GM10847 (cell line): ENCODE measurements around the gene TMBIM6.

Experiments
- POLR2A ChIP-seq: IDR thresholded peaks from 2 replicates; pipeline ENCODE4 v1.6.1; 2011; ENCODE audit not compliant: insufficient read length; ENCODE audit errors: extremely low read depth

The TMBIM6 gene

DNA sequence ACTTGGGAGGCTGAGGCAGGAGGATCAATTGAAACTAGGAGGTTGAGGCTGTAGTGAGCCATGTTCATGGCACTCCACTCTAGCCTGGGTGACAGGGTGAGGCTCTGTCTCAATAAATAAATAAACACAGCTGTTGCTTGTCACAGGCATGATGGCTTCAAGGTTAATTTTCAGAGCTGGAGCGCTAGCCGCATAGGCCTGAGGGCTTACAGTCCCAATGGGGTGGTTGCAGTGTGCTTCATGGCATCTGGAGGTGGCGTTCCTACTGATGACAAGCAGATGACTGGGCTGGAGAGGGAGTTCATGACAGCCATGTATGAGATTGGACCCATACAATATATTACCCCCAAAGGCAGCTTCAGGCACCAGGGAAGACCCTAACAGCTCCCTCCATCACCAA lies 32.5 kb upstream of the TMBIM6 start:
- no peak for TF ChIP-seq POLR2A

DNA sequence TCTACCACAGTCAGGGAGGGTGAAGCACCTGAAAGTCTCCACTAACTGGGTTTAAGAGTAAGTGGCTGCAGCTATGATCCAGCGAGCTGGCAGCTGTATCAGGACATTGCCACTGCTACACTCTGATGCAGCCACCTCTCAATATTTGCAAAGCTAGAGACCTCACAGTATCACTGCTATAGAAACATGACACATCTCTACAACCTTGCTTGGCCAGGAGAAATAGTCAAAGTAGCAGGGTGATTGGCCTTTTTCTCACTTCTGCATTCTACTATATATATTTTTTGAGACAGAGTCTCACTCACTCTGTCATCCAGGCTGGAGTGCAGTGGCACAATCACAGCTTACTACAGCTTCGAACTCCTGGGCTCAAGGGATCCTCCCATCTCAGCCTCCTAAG lies 24.8 kb upstream of the TMBIM6 start:
- TF ChIP-seq POLR2A = no peak

DNA sequence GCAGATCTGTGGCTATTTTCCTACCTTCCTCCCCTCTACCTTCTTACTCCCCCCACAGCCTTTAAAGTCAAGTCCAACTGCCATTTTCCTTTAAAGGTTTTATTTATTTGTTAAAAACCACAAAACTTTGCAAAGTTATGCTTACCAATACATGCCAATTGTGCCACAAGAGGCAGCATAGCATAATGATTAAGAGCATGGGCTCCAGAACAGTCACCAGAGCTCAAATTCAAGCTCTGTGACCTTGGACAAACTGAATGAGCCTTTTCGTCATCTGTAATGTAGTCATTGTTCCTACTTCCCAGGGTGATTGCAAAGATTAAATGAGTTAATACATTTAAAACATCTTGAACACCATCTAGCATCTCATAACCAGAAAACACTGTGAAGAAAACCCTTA lies 21.1 kb upstream of the TMBIM6 start:
- TF ChIP-seq POLR2A = no peak

DNA sequence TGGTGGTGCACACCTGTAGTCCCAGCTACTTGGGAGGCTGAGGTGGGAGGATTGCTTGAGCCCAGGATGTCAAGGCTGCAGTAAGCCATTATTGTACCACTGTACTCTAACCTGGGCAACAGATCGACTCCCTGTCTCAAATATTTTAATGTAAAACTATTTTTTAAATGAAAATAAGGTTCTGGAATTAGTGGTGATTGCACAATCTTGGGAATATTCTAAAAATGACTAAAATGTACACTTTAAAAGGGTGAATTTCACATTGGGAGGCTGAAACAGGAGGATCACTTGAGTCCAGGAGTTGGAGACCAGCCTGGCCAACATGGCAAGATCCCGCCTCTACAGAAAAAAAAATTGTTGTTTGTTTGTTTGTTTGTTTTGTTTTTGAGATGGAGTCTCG lies 12.9 kb upstream of the TMBIM6 start:
- no peak for TF ChIP-seq POLR2A

DNA sequence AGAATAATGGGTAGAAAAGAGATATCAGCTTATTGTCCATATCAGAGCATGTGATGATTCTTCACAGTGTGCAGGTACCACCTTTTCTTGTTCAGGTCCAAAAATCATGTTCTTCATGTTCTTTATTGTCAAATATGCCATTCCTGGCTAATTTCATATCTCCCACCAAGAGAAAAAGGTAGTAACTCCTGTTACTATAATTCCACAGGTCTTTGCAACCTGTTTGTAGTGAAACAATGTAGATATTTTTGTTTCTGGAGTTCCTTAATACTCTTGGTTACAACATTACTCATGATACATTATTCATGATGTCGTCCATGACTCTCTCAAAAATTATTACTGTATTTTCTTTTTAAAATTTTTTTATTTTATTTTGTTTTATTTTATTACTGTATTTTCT lies 11.3 kb upstream of the TMBIM6 start:
- no peak for TF ChIP-seq POLR2A

DNA sequence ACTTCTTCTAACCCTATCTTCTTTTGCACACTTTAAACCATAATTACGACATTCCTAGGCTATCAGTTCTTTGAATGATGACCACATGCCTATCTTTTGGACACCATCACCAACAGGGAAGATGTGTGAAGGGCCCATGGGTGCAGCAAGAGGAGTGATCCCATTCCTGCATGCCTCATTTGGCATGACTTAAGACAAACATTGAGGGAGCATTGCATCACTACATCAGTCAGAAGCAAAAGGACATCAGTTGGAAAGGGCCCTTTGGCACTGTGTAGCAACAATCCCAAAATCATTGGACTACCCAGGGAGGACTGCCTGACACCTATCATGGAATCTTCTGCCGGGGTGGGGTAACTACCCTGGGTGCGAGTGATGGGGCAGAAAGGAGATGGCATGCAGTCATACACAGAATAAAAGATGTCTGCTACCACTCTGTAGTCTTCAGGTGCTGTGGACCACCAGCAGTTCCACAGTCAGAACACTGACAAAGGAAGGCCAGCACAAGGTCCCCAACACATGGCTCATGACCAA lies 10.7 kb upstream of the TMBIM6 start:
- TF ChIP-seq POLR2A = no peak

DNA sequence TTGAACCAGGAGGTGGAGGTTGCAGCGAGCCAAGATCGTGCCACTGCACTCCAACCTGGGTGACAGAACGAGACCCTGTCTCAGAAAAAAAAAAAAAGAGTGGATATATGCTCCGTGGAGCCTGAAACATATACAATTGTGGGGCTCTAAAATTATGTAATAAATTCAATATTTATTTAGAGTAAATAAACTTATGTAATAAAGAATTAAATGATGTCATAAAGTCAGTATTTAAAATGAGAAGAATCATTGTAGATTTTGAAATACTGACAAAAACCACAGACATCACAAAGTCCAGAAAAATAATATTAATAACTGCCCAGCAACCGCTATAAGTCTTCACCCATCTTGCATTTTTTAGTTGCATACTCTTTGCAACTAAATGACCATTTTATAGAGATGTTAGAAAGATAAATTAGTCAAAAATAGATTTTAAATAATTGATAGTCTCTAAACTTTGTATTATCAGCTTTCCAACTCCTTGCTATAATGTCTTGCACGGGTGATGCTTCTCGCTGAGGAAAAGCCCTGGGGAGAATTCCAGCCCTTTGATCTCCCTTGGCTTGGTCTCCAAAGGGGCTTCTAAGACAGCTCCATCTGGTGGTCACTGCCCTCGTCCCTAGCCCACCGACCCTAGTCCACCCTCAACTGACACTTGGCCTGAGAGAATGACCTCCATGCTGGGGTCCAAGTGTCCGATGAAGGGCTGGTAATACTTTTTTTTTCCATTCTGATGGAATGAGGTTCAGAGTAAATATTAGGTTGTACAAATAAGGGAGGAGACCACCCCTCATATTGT lies 7.9 kb upstream of the TMBIM6 start:
- no peak for TF ChIP-seq POLR2A

DNA sequence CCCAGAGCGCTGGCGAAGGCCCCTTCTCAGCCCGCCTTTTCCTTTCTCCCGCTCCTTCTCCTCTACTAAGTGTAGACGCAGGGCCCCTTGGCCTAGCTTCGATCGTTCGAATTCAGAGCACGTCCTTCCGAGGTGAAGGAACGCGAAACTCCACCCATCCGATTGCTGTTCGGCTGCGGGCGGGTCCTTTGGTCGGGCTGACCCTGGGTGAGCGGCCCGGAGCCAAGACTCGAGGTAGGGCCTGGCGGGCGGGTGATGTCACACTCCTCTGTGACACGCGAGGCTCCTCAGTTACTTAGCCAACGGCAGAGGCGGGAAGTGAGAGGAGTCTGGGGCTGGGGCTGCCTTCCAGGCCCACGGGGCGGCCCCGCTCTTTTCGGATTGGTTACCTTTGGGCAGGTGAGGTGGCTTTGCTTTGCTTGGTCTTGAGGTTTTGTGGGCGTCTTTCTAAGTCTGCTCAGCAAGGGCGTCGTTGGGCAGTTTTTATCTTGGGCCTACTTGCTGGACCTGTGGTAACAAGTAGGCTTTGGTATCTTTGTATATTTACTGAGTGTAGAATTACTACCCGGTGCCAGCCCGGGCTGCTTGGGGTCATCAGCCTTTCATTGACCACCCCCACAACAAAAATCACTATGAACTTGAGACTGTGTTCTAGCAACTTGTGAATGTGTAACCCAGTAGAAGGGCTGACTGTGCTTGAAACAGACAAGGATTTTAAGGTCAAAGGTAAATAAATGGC lies 694 bp downstream of the TMBIM6 start:
- TF ChIP-seq POLR2A = no peak

DNA sequence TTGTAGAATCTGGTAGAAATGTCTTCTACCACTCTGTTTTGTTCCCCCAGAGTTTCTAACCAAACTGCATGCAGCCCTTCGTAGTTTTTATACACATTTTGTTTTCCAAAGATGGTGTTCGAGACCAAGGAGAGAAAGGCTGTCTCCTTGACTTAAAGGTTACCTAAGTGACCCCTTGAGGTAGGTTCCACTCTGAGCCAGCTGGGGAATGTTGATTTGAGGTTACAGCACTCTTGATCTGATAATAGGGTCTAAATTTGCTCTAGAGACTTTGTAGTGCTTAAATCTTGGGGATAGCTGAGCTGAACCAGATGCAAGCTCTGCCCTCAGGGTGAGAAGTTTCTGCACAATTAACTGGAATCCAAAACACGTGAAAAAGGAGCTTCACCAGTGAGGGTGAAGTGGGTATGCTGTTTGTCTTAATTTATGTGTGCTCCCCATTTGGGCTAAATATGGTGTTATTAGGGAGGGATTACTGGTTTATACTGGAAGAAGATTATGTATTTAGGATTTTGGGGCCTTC lies 3.1 kb downstream of the TMBIM6 start:
- no peak for TF ChIP-seq POLR2A

DNA sequence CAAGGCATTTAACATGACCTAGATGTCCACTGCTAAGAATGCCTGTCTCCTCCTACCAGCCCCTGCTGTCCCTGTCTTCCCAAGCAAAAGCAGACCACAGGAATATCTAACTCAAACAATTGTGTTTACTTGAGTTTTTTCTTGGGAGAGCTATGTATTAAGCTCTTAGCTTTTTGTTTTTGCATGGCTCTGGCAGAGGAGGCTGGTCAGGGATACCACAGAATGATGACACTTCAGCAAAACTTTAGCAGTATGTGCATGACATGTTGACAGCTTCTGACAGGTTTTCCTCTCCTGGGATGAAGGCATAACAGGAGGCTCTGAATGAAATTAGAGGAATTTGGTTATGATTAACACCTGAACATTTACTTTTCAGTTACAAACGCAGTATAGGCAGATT lies 6.9 kb downstream of the TMBIM6 start:
- TF ChIP-seq POLR2A = no peak

DNA sequence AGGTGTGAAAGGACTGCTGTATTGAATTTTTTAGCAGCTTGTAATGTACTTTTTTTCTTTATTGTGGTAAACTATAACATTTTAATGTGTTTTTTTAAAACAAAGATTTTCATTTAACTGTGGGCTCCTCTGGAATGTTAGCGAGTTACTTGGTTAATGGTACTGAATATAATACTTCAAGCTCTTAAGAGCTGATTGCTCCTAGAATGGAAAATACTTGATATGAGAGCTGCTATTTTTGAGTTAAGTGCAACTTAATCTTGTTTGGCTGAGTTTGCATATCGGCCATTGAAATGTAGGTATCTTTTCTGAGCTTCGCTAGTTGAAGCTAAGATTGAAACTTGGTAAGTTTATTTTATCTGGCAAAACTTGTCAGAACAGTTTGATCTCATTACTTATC lies 7.4 kb downstream of the TMBIM6 start:
- no peak for TF ChIP-seq POLR2A

DNA sequence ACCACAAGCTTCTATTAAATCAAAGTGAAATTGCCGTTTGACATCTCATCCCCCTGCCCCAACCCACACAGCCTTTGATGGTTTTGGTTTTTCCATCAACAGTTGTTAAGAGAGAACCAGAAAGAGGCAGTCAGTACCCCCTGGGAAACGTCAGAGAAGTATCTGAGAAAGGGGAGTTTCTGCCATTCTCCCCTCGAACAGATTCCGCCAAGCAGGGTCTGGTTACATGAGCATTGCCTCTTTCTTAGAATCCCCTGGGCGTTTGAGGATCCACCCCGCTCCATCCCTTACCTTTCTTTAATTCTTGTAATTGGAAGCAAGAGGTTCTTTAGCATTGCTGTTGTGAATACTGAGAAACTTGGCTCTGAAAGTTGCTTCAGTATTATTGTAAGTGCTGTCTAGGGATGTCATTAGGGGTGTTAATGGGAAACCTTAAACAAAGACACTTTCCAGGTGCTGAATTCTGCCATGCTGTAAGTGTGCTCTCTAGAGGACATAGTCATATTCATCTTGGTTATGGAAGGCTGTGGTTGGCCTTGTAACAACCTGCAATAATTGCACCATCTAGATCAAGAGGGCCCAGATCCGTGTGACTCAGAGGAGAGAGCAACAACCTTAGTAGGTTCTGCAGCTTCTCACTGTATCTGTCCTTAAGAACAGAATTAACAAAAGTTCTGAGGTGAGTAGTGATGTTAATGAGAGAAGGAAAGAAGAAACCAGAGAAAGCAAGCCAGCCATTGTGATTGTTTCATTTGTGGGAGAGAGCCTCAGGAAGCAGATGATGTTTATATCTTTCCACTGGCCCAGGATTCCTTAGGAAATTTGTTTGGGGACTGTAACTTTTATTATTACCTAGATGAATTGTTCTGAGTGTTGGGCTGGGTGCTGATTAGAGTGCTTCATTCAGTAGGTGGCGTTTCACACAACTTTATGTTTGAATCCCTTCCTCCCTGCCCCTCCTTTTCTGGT lies 9.0 kb downstream of the TMBIM6 start:
- no peak for TF ChIP-seq POLR2A

DNA sequence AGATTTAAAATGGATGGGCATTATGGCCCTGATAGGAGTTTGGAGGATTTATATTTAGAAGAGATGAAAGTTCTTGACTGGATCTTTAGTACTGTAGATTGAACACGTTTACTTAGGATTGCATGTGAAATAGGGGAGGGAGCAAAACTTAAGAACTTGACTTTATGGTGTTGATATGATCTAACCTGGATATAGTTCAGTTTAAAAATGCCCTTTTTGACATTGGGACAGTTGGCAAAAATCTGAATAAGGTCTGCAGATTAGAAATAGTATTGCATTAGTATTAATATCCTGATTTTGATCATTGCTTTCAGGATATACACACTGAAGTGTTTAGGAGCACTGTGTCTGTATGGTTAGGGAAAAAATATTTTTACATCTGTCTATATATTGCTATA lies 9.6 kb downstream of the TMBIM6 start:
- TF ChIP-seq POLR2A = no peak

DNA sequence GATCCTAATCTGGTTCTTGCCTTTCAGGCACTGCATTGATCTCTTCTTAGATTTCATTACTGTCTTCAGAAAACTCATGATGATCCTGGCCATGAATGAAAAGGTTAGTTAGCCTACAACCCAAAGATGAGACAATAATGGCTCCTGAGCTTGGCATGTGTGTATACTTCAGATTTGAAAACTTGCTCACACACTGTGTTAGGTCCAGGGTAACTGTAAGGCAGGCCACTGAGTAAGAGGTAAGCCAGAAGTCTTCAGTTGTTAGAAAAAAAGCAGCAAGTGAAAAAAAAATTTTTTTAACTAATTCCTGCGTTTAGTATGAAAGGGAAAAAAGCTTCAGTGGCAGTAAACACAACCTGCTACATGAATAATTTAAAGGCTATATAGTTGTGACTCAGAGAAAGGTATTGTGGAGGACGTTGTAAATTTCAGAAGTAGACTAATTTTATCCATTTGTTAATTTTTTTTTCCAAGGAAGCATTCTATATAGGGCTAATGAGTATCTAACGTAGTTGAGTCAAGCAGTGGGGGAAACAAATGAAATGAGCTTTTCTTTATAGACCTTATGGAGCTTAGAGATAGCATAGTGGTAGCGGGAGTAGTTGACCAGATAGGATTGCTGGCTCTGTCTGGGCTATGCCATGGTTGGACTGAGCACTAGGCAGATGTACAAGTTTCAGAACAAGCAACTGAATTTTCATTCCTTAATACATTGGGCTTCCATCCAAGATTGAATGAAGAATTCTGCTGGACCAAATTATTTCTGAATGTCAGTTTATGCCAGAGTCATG lies 20.5 kb downstream of the TMBIM6 start:
- no peak for TF ChIP-seq POLR2A
